HG03039 (cell line): ENCODE data around the gene ARHGEF2.
"Not testable (repeated sequence)": the region's sequence is repeated elsewhere in the genome, so short reads cannot be mapped to it uniquely, and the experiment has no call there.

ENCODE experiments used
- ATAC-seq: cut with Tn5 transposase; IDR thresholded peaks from one replicate; pipeline ENCODE4 v1.9.1; 2021; ENCODE audit warnings: mild to moderate bottlenecking, moderate library complexity; ENCODE audit not compliant: unreplicated experiment

The ARHGEF2 gene

DNA sequence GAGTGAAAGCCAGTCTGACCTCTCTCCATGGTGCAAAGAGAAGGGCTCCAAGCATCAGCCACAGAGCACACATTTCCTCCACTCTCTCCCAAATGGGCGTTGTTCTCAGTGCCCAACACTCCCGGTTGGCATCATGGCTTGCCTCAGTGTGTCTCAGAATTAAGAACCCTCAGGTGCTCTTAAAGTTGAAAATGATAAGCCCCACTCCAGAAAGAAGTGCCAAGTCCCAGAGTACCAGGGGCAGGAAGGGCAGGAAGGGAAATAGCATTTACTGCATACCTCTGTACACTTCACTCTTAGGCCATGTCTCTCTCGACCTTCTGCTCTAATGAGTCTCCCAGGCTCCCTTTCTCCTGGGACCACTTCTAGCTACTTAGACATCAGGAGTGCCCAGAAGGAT, 15.2 kb upstream of the ARHGEF2 start:
- no peak for ATAC-seq

DNA sequence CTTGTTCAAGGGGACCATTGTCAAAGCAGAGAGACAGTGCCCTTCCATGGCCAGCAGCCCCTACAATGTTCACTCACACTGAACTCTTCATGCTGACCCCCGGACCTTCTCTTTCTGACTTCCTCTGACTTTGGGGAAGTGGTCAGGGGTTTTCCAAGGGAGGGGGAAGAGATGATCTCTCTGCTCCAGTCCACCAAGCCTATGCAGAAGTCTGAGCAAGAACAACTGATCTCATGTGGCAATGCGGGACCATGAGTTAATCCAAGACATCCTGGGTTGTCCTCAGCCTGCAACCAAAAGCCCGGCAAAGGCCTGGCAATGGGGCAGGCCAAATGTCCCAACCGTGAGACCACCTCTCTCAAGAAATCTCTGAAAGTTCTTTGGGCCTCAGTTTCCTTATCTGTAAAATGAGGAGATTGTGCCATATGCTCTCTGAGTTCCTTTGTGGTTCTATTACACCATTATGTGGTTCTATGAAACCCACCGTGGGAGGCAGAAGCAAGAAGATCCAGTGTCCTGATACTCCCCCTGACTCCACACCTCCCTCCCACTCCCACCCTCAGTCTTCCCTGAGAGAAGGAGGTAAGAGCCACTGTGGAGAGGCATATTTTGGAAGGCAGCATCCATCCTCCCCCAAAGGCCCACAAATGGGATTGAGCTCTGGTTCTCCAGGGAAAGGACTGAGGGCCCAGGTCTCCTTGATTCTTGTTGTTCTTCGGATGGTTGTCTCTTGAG, 11.8 kb upstream of the ARHGEF2 start:
- ATAC-seq = no peak

DNA sequence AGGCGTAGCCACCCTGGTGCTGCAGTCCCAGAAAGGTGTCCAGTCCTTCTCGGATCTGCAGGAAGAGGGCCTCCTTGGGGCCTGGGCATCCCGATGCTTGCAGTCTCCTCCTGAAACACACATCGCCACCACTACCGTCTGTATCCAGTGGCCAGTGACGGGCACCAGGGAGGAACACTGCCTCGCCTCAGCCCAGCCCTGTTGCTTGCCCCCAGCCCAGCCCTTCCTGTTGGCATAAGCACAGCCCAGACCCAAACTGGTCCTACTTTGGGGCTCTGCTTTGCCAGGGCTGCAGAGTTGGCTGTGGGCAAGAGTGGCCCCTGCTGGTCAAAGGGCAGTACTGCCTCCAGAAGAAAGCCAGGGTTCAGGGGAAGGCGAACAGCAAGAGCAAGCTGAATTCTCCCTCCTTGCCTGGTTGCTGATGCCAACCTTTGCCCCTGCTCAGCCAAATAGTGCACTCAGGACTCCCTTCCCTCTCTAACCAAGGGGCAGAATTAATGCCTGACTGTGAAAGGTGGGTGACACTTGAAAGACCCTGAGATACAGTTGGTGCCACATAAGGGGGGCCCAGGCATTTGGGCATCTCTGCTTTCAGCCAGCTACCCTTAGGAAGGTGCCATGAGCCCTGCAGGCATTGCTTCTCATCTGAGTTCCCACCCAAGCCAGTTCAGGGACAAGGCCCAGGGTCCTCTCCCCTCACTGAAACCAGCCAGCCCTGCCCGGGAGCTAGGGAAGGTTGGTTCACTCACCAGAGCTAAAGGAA, 11.1 kb upstream of the ARHGEF2 start:
- no peak for ATAC-seq

DNA sequence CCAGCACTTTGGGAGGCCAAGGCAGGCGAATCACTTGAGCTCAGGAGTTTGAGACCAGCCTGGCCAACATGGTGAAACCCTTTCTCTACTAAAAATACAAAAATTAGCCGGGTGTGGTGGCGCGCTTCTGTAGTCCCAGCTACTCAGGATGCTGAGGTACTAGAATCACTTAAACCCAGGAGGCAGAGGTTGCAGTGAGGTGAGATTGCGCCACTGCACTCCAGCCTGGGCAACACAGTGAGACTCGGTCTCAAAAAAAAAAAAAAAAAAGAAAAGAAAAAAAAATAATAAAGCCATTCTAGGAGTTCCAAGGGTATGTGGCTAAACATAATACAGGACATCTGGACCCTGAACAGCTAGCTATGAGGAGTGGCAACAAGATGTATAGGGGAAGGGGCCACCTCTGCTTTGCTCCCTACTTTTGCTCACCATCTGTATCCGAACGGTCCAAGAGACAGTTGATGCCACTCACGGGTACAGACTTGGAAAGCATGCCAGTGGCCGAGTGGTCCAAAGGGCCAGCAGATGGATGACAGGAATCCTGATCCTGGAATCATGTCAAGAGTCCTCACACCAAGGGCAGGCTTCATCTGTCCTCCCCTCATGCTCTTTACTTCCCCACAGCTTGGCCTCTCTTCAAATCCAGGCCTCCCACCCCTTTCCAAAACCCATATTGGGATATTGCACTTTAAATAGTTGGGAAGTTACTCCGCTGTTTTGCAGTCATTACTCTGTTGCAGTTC, 6.7 kb upstream of the ARHGEF2 start:
- not testable (repeated sequence) for ATAC-seq

DNA sequence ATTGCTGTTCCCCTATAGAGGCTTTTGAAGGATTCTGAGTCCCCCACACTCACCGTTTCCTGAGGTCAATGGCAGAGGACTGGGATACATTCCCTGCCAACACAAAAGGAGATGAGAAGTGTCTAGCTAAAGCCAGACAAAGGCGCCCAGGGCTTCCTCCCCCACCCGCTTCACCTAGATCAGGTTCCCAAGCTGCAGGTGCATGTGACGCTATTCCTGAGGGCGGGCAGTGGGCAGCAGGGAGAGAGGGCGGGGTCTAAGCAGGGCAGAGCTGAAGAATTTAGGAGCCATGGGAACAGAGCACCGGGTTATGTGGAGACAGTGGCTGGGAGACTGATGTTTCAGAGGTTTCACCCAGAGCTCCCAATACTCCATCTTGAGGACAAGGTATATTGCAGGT, 6.0 kb upstream of the ARHGEF2 start:
- no peak for ATAC-seq

DNA sequence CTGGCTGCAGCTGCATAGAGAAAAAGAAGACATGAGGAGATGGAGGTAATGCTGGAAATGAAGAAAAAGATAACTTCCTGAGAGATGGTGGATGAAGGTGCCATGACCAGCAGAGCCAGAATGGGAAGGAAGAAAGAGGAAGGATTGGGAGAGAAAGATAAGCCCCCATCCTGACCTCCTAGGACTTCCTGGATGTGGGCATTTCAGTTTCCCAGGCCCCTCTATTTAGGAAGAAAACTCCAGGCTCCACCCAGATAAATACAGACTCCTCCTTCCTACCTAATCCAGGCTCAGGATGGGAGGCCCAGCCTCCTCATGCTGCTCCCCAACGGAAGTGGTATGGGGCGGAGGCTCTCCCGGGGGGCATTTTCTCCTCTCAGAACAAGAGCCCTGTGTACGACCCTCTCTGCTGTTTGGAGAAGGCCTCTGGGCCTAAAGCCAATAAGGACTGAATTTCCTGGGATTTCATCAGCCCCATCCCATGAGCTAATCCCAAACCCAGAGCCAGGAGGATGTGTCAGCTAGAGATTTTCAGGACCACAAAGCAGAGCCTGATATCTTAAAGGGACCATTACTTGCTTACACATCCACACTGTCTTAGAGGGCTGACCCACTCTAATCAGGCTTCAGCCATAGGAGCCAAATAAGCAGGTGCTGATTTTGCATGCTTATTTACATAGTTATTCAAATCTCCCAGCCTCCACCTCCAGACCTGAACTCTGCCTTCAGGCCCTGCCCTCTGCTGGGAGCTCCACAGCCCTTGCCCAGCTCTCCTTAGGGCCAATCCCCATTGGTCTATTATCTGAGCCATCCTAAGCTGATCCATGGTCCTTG, 5.1 kb upstream of the ARHGEF2 start:
- ATAC-seq = peak; percentile 39

DNA sequence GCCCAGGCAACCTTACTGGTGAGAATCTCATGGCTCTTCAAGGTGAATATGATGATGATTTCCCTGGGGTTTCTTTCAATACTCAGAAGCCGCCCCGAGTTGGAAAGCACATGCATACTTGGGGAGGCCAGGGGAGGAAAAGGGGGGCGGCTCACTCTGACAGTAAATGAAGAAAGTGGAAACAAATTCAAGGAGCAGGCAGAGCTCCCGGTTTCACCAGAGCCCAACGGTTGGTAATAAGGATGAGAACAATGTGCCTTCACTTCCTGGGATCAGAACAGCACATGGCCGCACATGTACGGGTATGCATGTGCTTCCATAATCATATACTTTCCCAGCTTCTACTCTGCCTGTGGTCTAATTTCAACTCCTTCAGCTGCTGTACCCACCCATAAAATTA, 3.8 kb upstream of the ARHGEF2 start:
- ATAC-seq = no peak

DNA sequence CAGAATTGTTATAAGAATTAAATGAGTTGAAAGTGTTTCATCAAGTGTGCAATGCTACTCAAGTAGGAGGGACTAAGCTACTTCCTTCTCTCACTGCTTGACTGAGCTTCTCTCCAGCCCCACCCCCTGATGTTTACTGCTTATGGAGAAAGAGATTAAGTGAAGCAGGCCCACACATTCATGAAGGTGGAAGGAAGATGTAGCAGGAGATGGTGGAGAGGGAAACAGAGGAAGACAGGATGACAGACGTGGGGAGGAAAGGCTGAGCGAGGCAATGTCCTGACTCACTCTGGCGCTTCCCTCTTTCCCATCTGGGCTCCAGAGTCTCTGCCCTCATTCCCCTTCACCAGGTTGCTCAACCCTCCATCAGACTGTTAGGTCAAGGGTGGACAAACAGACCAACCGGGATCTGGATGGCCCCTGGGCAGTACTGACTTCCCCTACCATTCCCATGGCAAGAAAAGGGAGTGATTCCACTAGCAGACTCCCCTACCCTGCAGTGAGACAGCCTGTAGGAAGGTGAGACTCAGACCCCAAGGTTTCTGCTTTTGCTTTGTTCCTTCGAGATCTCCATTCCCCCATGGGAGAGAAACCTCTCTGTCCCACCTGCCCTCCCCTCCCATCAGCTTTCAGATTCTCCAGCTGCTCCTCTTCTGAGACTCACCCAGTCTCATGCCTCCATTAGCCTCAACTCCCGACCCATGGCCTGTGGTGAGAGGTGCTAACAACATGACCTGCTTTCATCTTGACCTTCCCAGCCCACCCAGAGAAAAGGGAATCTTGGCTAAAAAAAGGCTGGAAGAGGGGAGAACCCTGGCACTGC, 3.1 kb upstream of the ARHGEF2 start:
- ATAC-seq = no peak

DNA sequence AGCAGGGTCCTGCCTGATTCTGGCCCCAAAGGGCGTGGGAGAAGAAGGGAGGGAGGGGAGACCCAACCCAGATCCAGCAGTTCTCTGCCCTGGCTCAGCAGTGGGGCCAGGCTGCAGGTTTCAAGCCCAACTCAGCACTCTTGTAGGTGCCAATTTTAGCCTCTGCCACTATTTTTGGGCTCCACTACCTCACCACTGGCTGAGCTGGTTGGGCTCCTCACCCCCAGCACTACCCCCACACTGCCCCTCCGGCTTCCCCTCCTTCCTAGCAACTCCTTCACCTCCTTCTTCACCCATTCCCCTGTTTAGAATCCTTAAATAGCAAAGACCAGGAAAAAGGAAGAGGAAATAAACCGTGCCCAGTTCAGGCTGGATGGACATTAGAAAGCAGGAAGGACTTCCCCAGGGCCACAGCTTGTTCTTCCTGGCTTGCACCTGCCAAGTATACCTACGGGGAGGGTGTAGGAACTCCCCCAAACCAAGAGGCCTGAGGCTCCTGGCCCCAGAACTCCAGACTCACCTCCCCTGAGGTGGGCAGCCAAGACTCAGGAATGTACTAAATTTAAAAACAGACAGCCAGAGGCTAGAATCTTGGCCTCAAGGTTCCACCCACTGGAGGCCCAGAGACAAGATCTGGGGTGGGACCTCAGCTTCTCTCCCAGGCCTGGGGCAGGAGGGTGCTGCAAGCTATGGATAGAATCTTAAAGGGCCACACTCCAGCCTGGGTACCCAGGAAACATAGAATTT, 1.4 kb upstream of the ARHGEF2 start:
- no peak for ATAC-seq

DNA sequence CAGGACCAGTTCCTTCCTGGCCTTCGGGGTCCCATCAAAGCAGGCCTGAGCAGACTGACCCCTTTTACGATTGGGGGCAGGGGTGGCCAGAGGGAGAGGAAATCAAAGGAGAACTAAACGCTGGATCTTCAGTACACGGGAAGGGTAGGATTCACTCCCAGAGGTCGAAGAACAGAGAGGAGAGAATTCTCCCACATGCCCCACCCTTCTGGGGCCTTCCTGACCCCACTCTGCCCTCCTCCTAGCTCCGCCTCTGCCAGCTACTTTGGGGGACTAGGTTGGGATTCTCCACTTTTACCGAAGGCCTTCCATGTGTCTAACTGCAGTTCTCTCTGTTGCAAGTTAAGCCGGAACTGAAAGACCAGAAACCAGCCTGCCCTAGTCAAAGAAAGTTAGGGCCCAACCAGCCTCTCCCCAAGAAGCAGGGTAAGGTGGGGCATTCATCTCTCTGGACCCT, 654 bp upstream of the ARHGEF2 start:
- no peak for ATAC-seq

DNA sequence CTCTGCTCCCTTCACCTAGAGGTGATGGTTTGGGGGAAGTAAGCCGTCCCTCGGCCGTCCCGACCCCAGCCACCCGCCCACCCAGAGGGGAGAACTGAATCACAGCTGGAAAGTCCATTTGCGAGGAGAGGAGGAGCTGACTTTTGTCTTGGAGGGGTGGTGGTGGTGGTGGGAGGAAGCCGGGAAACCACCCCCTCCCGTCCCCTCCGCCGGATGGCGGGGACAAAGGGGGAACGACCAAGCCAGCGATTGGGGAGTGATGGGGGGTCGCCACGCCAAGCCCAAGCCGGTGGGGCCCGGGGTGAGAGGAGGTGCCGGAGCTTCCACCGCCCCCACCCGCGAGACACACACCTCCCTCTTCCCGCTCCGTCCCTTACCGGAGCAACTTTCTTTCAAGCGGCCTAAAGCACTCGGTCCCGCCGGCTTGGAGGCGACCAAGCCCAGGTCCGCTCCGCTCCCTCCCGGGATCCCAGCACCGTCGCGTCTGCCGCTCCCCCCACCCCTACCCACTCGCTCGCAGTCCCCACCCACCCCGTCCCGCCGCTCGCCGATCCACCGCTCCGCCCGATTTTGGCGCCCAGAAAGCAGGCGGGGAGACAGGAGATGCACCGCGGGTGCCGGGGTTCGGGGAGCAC, 540 bp downstream of the ARHGEF2 start:
- no peak for ATAC-seq

DNA sequence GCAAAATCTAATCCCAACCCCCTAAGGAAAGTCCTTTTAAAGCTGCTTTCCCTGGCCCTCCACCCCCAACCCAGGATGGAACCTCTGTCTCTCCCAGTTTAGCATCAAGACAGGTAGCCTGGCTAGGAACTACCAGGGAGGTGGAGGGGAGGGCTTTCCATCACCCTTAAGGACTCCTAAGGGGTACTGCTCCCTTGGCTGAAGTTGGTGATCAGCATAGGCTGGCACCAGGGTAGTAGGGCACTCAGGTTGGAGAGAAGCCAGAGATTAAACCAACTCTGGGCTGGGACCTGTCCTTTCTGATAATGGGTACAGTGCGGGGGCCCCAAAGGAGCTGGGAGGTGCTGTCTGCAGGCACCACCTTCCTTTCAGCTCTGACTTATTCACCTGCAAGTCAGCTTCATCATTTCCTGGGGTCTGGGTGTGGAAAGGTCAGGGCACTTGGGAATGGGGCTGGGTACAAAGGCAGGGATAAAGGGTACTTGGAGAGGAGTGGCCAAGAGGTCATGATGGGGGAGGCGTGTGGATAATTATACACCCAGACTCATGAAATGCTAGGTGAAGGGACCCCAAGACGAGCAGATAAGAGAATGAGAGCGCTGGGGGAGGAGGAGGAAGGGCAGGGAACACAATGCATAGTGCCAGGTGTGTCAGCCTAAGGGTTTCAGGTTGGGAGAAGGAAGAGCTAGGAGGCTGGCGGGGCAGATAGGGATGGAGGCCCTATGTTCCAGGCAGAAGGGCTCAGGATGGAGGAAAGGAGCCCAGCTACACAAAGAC, 1.2 kb downstream of the ARHGEF2 start:
- no peak for ATAC-seq

DNA sequence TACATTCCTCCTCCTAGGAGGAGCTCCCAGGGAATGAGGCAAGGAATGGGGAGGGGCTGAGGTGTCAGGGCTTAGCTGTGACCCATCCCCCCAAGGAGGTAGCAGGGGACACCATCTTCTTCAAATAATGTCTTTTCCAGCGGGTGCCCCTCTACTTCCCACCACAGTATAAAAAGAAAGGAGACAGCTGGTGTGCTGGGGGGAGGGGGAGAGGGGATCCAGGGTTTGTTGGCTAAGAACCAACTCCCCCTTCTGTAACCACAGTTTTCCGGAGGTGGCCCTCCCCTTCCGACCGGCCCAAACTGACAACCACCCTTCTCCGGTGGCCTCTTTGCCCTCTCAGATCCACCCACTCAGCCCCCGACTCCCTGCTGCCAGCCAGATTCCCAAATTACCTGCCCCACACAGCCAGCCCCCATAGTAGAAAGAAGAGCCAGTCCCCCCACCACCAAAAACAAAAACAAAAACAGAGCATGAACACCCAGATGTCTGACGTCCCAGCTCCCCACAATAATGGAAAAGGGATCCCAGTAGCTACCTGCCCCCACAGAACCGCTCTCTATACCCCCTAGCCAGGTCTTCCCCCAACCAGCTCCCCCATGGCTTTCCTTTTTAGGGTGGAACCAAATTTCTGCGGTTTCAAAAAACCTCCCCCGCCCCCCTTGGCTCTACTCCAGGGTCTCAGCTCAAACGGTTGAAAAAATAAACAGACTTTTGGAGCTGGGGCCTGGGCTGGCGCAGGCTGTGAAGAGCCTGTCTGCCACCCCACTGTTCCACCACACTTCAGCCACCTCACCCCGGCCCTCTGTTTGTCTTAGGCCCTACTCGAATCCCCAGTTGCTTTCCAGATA, 2.1 kb downstream of the ARHGEF2 start:
- ATAC-seq = no peak

DNA sequence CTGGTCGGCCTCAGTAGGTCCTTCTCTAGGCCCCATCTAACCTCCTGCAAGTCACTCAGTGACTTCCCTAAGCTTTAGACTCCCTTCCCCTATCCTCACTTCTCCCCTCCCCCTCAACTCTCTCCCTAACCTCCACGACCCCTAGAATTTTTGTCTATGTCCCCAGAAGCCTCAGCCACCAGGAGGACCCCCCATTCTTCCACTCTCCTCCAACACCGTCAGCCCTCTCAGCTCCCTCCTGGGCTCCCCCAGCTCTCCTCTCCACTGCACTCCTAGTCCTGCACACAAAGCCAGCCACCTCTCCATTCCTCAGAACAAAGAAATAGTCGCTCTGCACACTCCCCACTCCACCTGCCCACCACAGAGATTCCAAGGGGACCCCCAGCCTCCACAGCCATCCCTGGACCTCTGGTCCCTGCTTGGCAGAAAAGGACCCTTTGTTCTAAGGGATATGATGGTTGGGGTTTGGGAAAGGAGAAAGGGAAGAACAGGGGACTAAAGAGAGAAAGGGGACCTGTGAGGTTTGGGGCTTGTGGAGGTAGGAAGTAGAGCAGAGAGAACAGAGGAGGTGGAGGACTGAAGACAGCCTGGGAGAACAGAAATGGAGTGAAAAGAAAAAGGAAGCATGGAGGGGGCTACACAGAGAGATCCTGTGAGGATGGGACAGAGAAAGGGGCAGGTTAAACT, 2.8 kb downstream of the ARHGEF2 start:
- no peak for ATAC-seq

DNA sequence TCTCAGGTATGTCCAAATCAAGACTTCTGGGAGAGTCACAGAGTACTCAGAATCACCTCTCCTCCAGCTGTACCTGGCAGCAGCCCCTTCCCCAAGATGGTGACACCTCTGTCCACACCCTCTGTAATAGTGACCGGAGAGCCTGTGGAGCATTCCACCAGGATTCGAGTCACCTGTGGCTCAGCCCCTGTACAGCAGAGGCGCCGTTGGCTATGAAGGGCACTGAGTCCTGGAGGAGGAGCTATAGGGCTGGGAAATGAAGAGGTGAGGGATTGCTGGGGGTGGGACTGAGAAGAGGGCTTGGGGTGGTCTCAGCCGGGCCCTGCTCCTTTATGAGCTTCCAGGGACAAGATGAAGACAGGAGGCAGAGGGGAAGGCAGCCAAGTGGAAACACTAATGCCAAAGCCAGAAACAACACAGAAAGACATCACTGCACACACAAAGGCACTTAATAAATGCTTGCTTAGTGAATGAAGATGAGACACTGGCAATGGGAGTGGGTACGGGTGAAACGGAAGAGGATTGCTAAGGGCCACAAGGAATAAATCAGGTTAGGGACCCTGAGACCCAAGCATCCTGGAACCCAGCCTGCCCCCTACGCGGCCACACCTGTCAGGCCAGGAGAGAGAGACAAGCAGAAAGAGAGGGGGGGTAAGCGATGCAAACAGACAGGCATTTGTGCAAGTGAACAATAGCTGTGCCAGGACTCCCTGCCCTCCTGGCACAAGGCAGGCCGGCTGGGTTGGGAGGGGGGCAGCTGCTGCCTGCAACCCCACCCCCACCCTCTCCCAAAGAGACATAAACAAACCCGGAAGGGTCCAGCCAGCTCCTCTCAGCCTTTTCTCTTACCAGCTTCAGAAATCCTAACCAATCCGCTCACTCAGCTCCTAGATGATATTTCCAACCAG, 3.9 kb downstream of the ARHGEF2 start:
- ATAC-seq = no peak

DNA sequence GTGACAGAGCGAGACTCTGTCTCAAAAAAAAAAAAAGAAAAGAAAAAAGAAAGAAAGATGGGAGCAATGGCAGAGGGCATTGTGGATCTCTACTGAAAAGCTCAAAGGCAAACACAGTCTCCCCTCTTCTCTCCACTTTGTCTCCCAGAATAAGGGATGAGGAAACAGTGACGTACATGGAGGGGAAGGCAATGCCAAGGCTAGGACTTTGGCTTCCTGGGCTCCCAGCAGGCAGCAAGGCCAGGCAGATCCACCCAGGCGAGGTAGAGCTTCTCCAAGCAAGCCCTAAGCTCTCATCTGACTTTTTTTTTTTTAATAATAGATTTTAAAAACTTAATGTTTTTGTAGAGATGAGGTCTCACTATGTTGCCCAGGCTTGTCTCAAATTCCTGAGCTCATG, 4.6 kb downstream of the ARHGEF2 start:
- ATAC-seq = no peak
